SJSA1 (cell line): ENCODE data around the gene PIKFYVE. TPM values are rescaled to one million over a fixed set of nuclear protein-coding genes. Genes with fewer than 3 reads are reported as not detected.
"Not testable (repeated sequence)": the region's sequence is repeated elsewhere in the genome, so short reads cannot be mapped to it uniquely, and the experiment has no call there.

Source experiments
- DNase-seq, 2 experiments: peaks; one replicate each; pipeline ENCODE4 v3.0.0-alpha.2; 2015 to 2020; ENCODE audit warnings: low spot score in 2 of 2, low read depth in 1 of 2
- H3K27ac ChIP-seq: fragments of 250-450 bp; sonication (Bioruptor Pico); 2 replicates; pipeline ENCODE4 v1.5.1; 2020; ENCODE audit warnings: mild to moderate bottlenecking, moderate library complexity
- H3K27me3 ChIP-seq: fragments of 250-450 bp; sonication (Bioruptor Pico); replicated peaks from 2 replicates; pipeline ENCODE4 v1.5.1; 2020; ENCODE audit warnings: mild to moderate bottlenecking, moderate library complexity
- H3K36me3 ChIP-seq: fragments of 250-450 bp; sonication (Bioruptor Pico); 2 replicates; pipeline ENCODE4 v1.5.1; 2020; ENCODE audit warnings: mild to moderate bottlenecking
- H3K4me1 ChIP-seq: fragments of 250-450 bp; sonication (Bioruptor Pico); replicated peaks from 2 replicates; pipeline ENCODE4 v1.6.1; 2021; ENCODE audit warnings: mild to moderate bottlenecking
- H3K4me3 ChIP-seq: fragments of 250-450 bp; sonication (Bioruptor Pico); 2 replicates; pipeline ENCODE4 v1.5.1; 2020; ENCODE audit warnings: mild to moderate bottlenecking
- H3K9me3 ChIP-seq: fragments of 250-450 bp; sonication (Bioruptor Pico); replicated peaks from 2 replicates; pipeline ENCODE4 v1.5.1; 2020; ENCODE audit warnings: mild to moderate bottlenecking
- total RNA-seq: library from RNA; depleted of rRNA; stranded (reverse); fragments of >200 nt; shearing (Covaris generic); gene quantifications from 2 replicates; pipeline ENCODE4 v1.2.3, GENCODE V29; 2014

PIKFYVE gene
- total RNA-seq, 1 experiment from 2014 or later: 27.3 TPM

GRCh38 chr2:208249296-208249695, 16.8 kb upstream of the PIKFYVE start:
- no peak overlapping the region for H3K4me3 ChIP-seq
- no peaks in the 10 kb centered on the region for H3K27me3 ChIP-seq
- peaks cover 26% of the 10 kb centered on the region for H3K4me1 ChIP-seq
- H3K9me3 ChIP-seq: no peaks in the 10 kb centered on the region
- no peak for DNase-seq
- no peak overlapping the region for H3K27ac ChIP-seq
- H3K36me3 ChIP-seq: peaks cover 50% of the 10 kb centered on the region

DNA sequence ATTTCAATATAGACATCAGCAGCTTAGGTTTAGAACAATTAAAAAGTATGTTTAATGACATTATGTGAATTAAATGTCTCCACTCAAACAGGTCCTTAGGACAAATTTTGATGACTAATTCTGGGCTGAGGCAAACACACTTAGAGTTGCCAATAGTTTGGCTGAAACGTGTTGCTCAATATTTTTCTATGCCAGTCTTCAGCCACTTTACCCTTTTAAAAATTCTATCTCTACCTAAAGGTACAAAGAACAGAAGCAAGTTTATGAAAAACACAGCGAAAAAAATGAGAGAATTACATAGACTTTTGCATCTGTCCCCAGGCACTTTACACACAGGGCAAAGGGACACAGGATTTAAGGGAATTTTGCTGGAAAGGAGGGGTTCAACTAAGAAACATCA, 15.7 kb upstream of the PIKFYVE start:
- Histone ChIP-seq H3K4me1 (peaks cover 28% of the 10 kb centered on the region), H3K4me3 (no peak overlapping the region), H3K27me3 (no peaks in the 10 kb centered on the region), H3K36me3 (peaks cover 43% of the 10 kb centered on the region), H3K9me3 (no peaks in the 10 kb centered on the region; the same call in 1 of the 2 replicates), H3K27ac (peak overlapping the region; percentile 50)
- no peak for DNase-seq

- peaks cover 32% of the 10 kb centered on the region for H3K4me1 ChIP-seq
- no peaks in the 10 kb centered on the region; the same call in 1 of the 2 replicates for H3K9me3 ChIP-seq
- no peak overlapping the region for H3K4me3 ChIP-seq
- no peak for DNase-seq
- peak overlapping the region; percentile 50 for H3K27ac ChIP-seq
- no peaks in the 10 kb centered on the region for H3K27me3 ChIP-seq
- peaks cover 37% of the 10 kb centered on the region for H3K36me3 ChIP-seq
Measured at GRCh38 chr2:208251098-208251497, 15.0 kb upstream of the PIKFYVE start.

DNA sequence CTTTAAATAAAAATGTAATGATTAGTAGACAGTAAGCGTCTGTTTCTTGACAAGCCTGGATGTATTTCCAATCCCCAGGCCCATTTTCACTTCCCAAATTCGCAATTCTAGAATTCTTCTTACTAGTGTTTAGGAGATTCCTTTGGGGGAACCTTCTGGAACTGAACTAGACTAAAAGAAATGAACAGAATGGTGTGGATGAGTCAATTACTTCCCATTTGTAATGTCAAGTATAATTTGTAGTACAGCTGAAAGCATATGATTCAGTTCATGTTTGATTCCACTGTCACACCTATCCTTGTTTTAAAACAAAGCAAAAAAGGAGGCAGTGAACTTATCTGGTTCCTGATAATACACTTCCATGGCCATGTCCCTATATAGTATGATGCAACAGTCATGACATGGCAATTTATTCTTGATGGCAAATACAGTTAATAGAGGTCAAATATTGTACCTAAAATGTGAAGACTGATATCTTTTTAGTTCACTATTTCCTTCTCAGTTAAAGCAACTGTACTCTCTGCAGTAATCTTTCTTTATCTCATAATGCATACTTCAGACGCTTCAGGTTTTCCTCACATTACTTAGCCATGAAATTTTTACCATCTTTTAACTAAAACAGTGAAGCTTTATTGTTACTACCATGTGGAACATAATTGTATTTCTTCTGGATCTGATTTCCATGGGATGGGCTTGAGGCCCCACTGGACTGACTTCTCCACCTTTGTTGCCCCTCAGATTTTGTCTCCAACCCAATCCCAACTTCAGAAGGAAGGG, 13.2 kb upstream of the PIKFYVE start:
- no peak overlapping the region for H3K27ac ChIP-seq
- H3K9me3 ChIP-seq: no peaks in the 10 kb centered on the region; the same call in 1 of the 2 replicates
- DNase-seq: no peak
- H3K4me3 ChIP-seq: no peak overlapping the region
- peaks cover 26% of the 10 kb centered on the region for H3K36me3 ChIP-seq
- H3K27me3 ChIP-seq: no peaks in the 10 kb centered on the region
- peaks cover 32% of the 10 kb centered on the region for H3K4me1 ChIP-seq

DNA sequence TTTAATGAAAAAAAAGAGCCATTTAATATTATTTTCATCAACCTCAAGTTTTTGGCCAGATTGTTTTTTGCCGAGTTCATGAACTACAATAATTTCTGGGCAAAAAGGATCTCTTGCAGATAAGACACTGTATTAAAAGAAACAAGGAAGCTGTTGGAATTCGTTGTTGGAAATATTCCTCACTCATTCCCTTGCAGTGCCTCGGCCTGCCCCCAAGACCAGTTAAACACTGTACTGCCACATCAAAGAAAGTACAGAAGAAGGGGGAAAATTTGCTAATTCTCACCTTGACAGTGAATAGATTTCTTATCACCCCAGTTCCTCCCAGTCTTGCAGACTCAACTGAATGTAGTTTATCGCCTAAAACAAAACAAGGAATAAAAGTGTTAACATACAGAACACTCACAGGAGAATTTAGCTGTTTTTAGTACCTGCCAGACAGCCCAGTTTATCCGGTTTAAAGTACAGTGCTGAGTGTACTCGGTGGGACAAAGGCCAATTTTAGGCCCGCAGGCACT, 12.4 kb upstream of the PIKFYVE start:
- H3K4me1 ChIP-seq: peaks cover 32% of the 10 kb centered on the region
- no peak overlapping the region; the same call in 1 of the 2 replicates for H3K27ac ChIP-seq
- no peak for DNase-seq
- peaks cover 22% of the 10 kb centered on the region for H3K36me3 ChIP-seq
- peak overlapping the region; percentile 71 for H3K4me3 ChIP-seq
- no peaks in the 10 kb centered on the region for H3K27me3 ChIP-seq
- H3K9me3 ChIP-seq: no peaks in the 10 kb centered on the region; the same call in 1 of the 2 replicates

GRCh38 chr2:208254118-208254870, 11.8 kb upstream of the PIKFYVE start:
- peak; percentile 78 for DNase-seq
- H3K27ac ChIP-seq: no peak overlapping the region; the same call in 1 of the 2 replicates
- H3K9me3 ChIP-seq: no peaks in the 10 kb centered on the region; the same call in 1 of the 2 replicates
- H3K36me3 ChIP-seq: peaks cover 22% of the 10 kb centered on the region
- peaks cover 32% of the 10 kb centered on the region for H3K4me1 ChIP-seq
- no peaks in the 10 kb centered on the region for H3K27me3 ChIP-seq
- peak overlapping the region; percentile 71 for H3K4me3 ChIP-seq

GRCh38 chr2:208254871-208255556, 11.0 kb upstream of the PIKFYVE start, which contains the start of gene IDH1:
IDH1 (minus strand) TSS chr2:208255071; CDS start chr2:208251551, 3,520 bp downstream.
- peaks cover 32% of the 10 kb centered on the region for H3K4me1 ChIP-seq
- DNase-seq: peak; percentile 96 to 98

DNA sequence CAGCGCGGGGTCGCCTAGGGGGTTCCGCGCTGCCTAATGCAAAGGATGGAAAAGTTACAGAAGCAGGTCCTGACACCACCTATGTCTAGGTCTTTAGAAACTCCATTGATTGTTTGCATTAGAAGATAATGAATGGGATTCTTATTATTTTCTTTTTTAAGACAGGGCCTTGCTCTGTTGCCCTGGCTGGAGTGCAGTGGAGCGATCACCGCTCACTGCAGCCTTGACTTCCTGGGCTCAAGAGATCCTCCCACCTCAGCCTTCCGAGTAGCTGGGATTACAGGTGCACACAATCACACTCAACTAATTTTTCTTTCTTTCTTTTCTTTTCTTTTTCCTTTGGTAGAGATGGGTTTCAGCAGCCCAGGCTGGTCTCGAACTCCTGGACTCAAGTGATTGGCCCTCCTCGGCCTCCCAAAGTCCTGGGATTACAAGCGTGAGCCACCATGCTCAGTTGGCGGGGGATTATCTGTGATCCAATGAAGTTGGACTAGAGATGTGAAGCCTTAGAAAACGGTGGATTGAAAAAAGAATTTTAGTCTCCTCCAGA, 10.4 kb upstream of the PIKFYVE start:
- no peak for DNase-seq
- Histone ChIP-seq H3K27me3 (no peaks in the 10 kb centered on the region), H3K4me3 (peak overlapping the region; percentile 71), H3K36me3 (peaks cover 19% of the 10 kb centered on the region), H3K9me3 (no peaks in the 10 kb centered on the region; the same call in 1 of the 2 replicates), H3K27ac (no peak overlapping the region), H3K4me1 (peaks cover 29% of the 10 kb centered on the region)

More at GRCh38 chr2:208254871-208255556, 11.0 kb upstream of the PIKFYVE start, which contains the start of gene IDH1:
- Histone ChIP-seq H3K36me3 (peaks cover 22% of the 10 kb centered on the region), H3K27ac (no peak within 1 kb of the TSS; the same call in 1 of the 2 replicates), H3K27me3 (no peaks in the 10 kb centered on the region), H3K9me3 (no peaks in the 10 kb centered on the region; the same call in 1 of the 2 replicates), H3K4me3 (peak within 1 kb of the TSS; percentile 71)

GRCh38 chr2:208256192-208256782, 9.8 kb upstream of the PIKFYVE start:
- Histone ChIP-seq H3K27ac (no peak overlapping the region), H3K4me3 (no peak overlapping the region), H3K9me3 (no peaks in the 10 kb centered on the region; the same call in 1 of the 2 replicates), H3K27me3 (no peaks in the 10 kb centered on the region), H3K36me3 (peaks cover 14% of the 10 kb centered on the region), H3K4me1 (peaks cover 22% of the 10 kb centered on the region)
- no peak for DNase-seq

GRCh38 chr2:208256849-208257813, 8.9 kb upstream of the PIKFYVE start:
- H3K27ac ChIP-seq, DNase-seq, H3K4me3 ChIP-seq, H3K27me3 ChIP-seq, H3K9me3 ChIP-seq: not testable (repeated sequence)
- Histone ChIP-seq H3K36me3 (peaks cover 11% of the 10 kb centered on the region), H3K4me1 (peaks cover 14% of the 10 kb centered on the region)

- Histone ChIP-seq H3K27me3 (no peaks in the 10 kb centered on the region), H3K4me3 (peak overlapping the region; percentile 73)
- DNase-seq: no peak
Measured at GRCh38 chr2:208265371-208265800, 669 bp upstream of the PIKFYVE start.

DNA sequence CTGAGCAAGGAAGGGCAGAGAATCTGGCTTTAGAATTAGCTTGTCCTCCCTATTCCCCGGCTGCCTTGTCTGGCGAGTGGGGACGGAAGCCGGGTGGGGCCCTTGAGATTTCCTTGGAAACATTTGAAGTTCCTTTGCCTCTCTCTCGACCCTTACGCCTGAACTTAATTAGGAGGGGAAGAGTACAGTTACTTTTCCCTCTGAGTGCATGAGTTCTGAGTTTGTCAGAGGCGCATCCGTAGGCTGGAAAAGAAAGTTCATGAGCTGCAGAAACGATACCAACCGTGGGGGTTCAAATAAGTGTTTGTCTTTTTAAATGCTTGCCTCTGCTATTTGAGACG, 468 bp downstream of the PIKFYVE start:
- no peaks in the 10 kb centered on the region for H3K27me3 ChIP-seq

More at GRCh38 chr2:208265371-208265800, 669 bp upstream of the PIKFYVE start:
- peaks cover 9% of the 10 kb centered on the region for H3K4me1 ChIP-seq
- H3K9me3 ChIP-seq: no peaks in the 10 kb centered on the region
- no peaks in the 10 kb centered on the region; the same call in 1 of the 2 replicates for H3K36me3 ChIP-seq
- H3K27ac ChIP-seq: 0 out of 2 replicates have a peak overlapping the region, but pooled peaks have one; percentile 84

More for the DNA sequence above, 468 bp downstream of the PIKFYVE start:
- H3K4me3 ChIP-seq: peak overlapping the region; percentile 73
- peaks cover 3% of the 10 kb centered on the region for H3K36me3 ChIP-seq
- DNase-seq: peak in 1 of 2 experiments; percentile 51
- peak overlapping the region; percentile 84 for H3K27ac ChIP-seq
- peaks cover 9% of the 10 kb centered on the region for H3K4me1 ChIP-seq
- H3K9me3 ChIP-seq: no peaks in the 10 kb centered on the region
